GM10847 (cell line): Measurements from ENCODE around the gene CLEC4M.

Experiments
- POLR2A ChIP-seq: IDR thresholded peaks from 2 replicates; pipeline ENCODE4 v1.6.1; 2011; ENCODE audit not compliant: insufficient read length; ENCODE audit errors: extremely low read depth

CLEC4M gene

GRCh38 chr19:7808108-7808507 is 45.1 kb downstream of the CLEC4M start:
- TF ChIP-seq POLR2A: no peak

DNA sequence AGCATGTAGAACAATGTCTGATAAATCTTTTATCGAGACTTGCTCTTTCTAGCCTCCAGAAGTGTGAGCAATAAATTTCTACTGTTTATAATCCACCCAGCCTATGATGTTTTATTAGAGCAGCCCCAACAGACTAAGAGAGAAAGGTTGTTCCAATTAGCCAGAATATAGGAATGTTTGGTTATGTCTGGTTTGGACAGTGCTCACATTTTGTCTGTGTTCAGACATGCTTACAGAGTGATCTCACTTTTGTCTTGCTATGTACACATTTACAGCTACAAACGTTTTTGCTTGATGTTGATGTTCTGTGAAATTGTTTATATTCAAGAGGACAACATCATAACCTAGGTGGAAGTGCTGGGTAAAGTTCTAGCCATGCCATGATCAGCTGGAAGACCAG is 48.9 kb downstream of the CLEC4M start:
- TF ChIP-seq POLR2A: no peak

- no peak for TF ChIP-seq POLR2A
These were observed 52.3 kb downstream of the CLEC4M start for GRCh38 chr19:7815325-7815724.

GRCh38 chr19:7817801-7818200 is 54.8 kb downstream of the CLEC4M start:
- TF ChIP-seq POLR2A: no peak

GRCh38 chr19:7818806-7819205 is 55.8 kb downstream of the CLEC4M start:
- TF ChIP-seq POLR2A: no peak
